Suppressor macrophage treated with lipopolysaccharide for 4 hours (primary cell): Measurements from ENCODE around the gene UBL3.

Experiments used
- DNase-seq: peaks from one replicate; pipeline ENCODE4 v3.0.0-alpha.2; 2020

UBL3 gene, protein sequence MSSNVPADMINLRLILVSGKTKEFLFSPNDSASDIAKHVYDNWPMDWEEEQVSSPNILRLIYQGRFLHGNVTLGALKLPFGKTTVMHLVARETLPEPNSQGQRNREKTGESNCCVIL

DNA sequence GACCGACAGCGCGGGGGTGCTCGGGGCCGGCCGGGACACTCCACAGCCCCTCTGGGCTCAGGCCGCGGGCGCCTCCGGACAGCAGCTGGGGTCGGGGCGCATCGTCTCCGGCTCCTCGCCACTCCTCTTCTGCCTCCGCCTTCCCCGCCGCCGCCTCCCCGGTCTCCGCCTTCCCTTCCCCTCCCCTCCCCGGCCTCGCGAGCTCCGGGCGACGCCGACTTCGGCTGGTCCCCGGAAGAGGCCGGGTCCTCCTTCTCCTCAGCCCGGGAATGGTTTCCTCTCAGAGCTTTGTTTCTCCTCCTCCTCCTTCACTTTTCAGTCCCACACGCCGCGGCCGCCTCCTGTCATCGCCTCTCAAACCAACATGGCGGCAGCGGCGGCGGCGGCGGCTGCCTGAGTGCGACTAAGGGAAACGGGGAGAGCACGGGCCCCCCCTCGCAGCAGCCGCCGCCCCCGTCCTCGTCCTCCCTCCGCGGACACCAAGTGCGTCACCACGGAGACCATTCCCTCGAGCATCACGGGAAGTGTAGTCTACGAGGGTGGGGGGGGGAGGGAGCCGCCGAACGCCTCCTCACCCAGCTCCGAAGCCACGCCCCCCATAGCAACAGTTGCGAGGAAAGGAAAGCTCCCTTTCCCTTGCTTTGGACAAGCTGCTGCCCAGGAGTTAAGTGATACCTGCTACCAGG, at the start of gene UBL3:
Gene UBL3, minus strand, starts transcription at position 405 of the 686 bp plus-strand sequence. CDS start 1,079 bp downstream, outside the sequence.
- peak; percentile 95 for DNase-seq

DNA sequence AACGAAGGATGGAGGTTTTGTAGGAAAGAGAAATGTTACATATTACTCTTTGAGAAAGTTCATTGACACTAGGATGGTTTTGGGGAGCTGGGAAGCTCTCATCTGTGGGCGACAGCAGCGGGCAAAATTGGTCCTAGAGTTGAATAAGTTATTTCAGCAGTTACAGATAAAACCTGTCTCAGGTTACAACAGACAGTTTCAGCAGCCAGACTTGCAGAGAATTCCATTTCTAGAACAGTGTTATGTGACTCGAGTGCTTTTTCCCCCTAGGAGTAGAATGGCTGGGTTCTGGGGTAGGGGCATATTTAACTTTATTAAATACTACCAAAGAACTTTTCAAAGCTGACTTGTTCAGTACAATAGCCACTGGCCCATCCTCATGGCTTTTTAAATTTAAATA, 46.7 kb upstream of the UBL3 start:
- no peak for DNase-seq

DNA sequence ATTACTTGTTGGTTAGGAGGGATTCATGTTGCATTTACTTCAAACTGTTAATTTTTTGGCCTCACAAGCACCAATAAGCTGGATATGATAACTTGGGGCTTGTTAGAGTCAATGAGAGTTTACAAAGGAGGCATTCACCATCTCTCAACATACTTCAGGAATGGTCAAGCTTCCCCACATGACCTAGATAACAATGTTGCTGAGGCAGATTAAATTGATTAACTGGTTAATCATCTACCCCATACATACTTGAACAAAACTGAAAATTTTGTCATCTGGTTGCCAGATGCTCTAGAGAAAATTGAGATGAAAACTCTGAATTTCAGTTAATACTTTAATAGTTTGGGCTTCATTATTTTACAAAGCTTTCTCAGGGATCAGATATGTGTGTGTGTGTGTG, 43.0 kb upstream of the UBL3 start:
- DNase-seq: no peak

DNA sequence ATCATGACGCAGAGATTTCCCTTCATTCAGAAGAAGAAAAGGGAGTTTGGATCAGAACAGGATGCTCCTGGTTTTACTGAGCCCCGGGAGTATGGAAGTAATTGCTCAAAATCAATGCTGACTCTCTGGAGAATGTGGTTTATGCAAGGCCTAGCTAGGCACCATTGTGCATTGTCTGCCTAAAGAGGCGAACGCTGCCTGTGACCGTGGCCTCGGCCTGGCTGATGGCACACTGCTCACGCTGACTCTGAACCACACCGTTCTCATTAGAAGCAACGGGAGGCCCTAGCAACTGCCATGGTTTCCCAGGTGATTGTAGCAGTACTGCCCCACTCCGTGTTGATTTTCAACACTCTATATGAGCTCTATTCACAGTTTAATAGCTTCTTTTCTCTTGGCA, 41.7 kb upstream of the UBL3 start:
- no peak for DNase-seq

DNA sequence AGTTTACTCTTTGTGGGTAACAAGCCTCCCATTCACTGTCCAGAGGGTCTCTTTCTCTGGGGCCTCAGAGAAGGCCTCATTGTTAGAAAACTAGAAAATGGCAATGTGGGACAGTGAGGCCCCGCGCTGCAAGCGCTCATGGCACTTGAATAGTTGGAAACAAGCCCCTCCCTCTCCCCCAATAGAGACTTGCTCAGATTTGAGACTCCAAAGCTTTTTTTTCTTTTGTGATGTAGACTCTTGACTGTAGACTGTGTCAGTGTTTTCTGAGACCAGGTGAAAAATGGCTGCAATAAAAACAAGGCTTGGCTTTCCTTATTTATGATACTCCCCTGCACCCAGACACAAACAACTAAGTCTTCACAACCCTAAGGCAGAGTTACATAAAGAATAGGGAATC, 38.7 kb upstream of the UBL3 start:
- DNase-seq: no peak

DNA sequence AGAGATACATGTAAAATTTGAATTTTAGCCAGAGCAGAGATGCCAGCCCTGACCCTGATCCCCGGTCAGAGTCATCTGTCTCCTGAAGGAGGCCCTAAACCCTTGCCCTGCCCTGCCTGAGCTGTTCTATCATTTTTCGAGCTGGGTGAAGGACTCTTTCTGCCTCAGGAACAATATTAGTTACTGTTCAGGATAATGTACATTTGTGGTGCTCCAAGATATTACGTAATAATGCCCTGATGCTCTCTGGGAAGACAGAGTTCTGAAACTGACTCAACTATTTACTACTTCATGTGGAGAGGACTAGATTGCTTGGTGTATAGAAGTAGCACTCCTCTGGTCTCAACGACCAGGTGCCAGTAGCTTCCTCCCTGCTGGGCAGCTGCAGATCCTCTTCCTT, 37.9 kb upstream of the UBL3 start:
- DNase-seq: no peak

DNA sequence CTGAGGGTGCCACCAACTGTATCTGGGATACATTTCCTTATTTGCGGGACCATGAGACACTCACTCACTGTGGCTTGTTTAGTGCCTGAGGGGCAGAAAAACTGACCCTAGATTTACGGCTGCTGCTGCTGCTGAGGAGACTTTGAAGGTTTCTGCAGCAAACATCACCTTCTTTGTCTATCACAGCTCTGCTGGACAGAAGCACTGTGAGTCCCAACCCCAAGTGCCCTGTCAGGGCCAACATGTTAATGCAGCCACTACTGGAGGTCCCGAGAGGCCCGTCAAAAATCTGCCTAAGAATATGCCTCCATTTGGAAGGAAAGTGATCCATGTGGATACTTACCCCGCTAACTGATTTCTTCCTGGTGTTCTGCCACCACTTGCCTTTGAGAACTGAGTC, 37.3 kb upstream of the UBL3 start:
- no peak for DNase-seq

DNA sequence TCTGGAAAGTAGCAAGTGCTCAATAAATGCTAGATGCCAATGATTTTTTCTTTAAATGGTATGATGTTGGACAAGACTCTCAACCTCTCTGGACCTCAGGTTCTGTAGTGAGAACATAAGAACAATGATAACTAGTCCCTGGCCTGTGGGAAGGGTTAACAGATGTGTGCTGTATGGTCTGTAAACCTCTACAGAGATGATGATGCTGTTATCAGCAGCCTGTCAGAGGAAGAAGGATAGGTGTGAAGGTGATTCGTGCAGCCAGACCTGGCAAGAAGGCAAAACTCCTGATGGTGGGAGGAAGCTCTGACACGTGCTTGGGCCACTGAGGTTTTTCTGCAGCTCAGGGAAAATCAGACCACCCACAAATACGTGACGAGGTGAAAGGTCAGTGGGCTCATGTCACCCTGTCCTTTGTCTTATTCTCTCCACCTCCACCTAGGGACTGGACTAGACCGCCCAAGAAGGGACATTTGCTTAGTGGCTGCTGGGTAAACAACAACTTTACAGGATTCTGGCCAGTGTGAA, 36.7 kb upstream of the UBL3 start:
- no peak for DNase-seq

DNA sequence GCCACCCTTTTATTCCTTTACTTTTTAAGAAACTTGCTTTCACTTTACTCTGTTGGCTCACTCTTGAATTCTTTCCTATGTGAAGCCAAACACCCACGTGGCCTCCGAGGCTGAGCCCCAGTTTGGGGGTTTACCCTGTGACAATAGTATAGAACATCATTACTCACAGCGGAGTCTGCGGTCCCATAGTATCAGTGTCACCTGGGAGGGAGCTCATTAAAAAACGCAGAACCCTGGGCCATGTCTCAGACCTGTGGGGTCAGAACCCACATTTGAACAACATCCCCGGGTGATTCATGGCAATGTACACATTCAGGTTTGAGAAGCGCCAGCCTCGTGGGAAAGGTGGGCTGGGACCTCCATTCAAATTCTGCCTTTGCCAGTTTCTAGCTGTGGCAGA, 36.0 kb upstream of the UBL3 start:
- no peak for DNase-seq

DNA sequence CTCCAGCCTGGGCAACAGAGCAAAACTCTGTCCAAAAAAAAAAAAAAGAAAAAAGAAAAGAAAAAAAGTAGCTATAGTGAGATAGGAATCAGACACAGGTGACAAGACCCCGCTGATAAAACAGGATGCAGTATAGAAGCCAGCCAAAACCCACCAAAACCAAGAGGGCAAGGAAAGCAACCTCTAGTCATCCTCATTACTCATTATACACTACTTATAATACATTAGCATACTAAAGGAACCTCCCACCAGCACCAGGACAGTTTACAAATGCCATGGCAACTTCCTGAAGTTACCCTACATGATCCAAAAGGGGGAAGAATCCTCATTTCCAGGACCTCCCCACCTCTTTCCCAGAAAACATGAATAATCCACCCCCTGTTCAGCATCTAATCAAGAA, 35.6 kb upstream of the UBL3 start:
- DNase-seq: no peak

DNA sequence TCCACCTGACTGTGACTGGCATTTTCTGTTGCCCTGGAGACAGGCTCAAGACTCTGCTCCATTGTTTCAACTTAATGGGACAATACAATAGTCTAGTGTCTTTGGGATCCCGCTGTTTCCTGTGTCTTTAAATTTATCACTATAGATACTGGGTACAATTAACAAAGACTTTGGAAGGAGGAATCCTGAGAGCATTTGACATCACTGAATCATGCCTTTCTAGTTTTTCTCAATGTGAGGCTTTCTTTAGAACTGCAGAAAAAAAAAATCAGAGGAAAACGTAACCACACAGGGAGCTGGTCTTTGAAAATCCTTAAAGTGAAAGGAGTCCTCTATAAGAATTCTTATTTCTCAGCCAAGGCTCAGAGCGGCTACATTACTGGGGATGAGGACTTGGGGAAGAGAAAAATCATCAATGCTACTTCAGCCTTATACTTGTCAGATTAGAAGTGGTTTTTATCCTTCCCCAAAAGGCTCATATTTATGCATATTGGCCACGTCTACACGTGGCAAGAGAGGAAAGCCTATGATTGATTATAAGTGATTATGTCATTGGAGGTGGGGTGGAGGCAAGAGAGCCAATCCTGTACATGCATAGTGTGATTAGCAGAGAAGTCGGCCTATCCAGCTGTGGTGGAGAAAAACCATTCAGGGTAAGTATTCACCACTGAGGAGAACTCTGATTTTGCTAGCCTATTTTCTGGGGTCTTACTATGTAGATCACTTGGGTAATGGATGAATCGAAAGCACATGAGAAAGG, 34.4 kb upstream of the UBL3 start:
- DNase-seq: no peak

DNA sequence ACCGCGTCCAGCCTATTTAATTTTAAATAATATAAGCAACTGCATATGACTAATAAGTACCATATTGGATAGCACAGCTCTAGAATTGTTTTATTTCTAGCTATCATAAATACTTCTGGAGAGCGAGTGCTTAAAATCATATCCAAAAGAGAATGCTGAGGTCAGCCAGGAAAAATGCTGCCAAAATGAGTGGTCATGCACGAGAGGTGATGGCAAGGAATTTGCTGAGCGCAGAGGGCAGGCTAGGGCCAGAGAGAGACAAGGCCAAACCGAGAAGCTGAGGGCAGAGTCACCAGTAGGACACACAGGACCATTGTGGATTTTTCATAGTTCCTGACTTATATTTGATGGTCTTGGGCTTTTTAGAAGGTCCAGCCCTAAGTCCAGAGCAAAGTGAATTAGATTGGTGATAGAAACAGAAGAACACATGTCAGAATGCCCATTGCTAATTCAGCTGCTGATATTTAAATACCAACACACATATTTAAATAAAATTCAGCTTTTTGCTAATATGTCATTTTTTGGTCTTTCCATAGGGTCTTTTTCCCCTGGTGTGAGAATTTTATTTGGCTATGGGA, 33.6 kb upstream of the UBL3 start:
- no peak for DNase-seq

DNA sequence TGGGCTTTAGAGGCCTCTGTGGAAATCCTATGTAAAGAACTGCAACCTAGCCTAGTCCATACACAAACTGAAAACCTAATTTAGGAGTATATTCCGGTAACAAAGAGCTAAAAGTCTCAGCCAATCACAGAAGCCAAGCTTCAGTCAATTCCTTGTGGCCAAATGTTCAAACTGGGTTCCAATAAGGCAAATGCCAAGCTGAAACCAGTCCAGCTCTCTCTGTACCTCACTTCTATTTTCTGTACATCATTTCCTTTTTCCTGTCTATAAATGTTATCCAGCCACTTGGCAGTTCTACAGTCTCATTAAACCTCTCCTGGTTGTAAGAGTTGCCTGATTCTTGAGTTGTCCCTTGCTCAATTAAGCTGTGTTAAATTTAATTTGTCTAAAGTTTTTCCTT, 31.7 kb upstream of the UBL3 start:
- no peak for DNase-seq

DNA sequence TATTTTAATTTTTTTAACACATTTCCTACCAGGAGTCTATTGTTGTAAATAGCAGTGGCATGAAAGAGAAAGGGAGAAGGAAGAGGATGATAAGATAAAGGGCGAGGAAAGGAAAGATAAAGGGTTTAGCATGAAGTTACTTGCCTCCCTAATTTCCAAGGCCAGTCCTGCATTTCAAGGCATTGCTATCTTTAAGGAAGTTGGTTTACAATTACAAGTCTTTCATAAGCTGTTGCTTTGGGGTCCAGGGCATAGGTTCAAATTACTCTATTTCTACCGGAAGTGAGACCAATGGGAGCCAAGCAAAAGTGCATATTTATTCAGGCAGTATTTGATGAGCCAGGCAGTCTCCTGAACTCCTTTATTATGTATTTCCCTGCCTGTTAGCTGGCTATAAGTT, 27.7 kb upstream of the UBL3 start:
- no peak for DNase-seq

DNA sequence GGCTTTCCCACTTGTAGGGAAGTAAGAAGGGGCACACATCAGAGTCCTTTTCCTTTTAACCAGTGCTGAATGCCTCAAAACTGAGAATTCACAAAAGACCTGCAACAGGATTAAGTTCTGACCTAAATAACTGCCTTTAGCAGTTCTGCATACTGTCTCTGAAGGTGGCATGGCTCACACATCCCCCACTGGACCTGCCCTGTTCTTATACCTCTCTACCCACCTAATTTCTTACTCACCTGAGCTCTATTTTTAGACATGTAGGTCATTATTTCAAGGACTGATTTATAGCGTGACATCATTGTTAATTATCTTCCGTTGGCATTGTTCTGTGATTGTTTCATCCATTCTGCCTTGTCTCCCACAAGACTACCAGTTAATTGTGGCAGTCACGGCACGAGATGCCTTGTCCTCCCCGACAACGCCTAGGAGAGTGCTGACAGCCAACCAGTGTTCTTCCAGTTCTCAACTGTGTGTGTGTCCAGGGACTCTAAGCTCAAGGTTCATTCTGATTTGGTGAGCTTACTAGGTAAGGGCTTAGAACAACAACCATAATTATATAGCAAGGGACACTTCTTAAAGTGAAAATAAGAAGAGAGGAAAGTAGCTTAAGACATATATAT, 27.1 kb upstream of the UBL3 start:
- DNase-seq: no peak

DNA sequence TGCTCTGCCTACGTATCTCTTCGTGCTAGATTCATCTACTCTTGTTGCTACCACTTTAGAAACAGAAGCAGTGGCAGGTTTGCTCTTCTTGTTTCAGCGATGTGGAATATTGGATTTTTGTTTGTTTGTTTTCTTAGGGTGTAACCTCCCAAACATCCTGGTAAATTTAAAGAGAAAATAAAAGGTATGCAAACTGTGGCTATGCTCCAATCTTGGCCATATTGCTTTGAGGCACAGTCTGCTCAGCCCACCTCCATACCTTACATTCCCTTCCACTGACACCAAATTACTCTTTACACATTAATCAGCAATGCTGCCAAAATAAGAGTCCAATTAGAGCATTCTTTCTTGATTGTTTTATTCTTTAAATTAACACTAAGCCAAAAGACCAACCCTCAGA, 25.2 kb upstream of the UBL3 start:
- DNase-seq: no peak

DNA sequence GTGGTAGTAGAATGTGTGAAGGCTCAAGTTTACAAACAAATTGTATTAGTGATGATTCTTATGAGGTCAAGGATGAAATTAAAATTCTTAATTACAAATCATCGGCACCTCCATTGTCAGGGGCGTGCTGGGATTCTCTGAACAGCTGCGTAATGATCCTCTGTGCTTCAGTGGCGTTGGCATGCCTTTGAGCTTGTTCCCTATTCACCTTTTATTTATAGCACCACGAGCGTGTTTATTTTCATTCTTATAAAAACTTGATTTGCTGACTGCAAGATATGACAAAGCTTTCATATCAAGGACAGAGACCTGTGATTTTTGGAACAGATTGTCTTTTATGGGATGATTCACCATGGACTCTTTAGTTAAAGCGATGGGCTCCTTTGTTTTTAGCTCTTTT, 18.2 kb upstream of the UBL3 start:
- DNase-seq: no peak

DNA sequence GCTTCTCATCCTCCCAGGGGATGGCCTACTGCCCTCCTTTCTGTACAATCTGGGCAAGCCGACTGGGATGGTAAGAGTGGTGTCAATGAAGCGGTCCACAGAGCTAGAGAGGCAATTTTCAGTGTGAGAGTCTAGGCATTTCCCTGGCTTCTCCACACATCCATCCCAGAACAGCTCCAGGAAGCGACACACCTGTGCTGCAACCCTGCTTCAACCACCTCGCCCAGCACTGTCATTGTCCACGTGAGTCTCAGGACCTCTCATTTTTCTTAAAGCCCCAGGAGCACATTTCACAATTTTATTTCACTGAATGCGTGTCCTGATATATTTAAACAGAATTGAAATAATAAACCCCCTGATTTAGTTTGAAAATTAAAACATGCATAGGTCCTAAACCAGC, 15.5 kb upstream of the UBL3 start:
- DNase-seq: no peak

DNA sequence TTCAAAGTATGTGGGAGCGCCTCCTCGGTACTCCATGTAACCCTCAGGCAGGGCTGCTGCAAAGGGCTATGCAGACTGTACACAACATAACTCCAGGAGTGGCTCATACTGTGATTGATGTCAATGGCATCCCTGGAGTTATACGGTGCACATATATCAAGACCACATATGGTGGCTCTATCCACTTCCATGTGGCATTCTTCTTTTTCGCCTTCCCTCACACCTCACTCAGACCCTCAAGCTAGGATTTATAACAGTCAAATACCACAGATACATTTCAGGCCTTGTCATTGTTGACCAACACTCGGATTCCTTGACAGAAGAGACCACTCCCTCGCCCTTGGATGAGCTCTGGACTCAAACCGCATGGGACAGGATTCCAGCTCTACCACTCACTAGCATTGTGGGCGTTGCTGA, 11.3 kb upstream of the UBL3 start:
- DNase-seq: no peak

DNA sequence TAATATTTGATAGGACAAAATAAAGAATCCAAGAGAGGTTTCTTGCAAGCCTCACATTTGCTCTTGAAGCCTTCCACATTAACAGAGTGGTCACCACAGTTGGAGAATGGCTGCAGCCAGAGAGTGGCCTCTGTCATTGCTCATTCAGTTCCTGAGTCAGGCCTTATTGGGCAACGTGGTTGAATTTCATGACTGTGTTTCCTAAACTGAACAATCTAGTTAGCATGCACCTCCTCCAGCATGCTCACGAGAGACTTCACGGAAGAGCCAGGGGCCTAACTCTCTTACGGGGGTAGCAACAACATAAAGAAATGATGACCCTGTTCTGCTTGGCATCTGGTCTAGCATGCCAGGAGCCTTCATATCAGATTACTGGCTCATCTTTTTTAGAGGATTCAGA, 9.6 kb upstream of the UBL3 start:
- peak; percentile 82 for DNase-seq

DNA sequence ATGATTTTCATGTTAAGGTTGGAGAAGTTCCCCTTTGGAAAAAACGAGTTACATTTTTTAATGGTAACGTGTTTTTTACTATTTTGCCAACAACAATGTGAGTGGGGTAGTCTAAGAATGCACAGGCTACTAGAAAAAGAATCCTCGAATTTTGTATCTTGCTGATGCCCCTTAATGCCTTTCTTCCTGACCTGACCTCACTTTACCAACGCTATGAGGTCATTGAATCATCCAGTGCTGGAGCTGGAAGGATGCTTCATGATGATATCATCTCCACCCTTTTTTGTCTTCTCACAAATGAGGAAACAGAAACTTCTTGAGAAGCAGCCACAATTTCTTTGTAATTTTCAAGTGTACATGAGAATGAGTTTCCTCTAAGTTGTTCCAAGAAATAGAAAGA, 8.2 kb upstream of the UBL3 start:
- peak; percentile 81 for DNase-seq

DNA sequence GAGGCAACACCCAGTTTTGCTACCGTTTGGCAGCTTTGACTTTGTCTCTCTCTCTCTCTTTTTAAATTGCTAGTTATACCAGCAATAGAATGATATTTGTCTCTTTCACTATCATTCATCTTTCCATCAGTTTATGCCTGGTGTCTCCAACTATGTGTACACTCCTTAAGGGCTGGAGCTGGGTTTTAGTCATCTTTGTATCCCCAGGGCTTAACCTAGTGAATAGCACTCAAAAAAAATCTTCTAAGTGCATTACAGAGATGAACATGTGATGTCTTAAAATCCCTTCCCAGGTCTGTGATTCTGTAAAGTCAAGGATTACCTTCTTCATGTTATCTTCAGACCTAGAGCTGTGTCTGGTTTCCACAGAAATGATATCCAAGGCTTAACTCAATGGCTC, 7.8 kb upstream of the UBL3 start:
- DNase-seq: no peak

DNA sequence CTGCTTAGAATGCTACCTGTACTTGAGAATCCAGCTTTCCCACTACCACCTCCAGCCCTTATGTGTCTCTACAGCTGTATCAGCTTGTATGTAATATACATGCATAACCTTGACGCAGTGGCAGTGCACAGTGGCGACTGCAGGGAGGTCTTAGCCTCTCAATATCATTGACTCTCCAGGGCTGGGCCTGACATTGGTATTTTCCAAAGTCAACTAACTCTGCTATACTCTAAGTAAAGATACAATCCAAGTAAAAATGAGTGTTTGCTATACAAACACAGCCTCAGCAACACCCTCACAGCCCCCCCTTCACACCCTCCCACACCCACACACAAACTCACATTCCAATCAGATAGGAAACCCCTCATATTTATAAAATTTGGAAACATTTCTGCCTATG, 6.7 kb upstream of the UBL3 start:
- no peak for DNase-seq

DNA sequence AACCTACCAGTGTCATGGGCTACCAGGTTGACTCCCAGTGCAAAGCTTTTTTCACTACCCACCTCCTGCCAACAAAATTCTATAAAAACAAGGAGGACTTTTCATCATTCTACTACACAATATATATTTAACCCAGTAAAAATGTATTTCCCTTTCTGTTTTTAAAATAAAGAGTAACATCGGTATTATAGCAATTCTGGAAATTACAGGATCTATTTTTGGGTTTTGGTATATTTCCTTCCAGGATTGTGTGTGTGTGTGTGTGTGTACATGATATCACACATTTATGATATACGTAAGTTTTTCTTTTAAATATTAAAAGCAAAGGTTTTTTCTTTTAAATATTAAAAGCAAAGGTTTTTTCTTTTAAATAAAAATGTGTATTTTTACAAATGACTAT, 6.0 kb upstream of the UBL3 start:
- DNase-seq: no peak
